ENCODE measurements around the gene RNU6-1. TPM values are rescaled to one million over a fixed set of nuclear protein-coding genes. Genes with fewer than 3 reads are reported as not detected.

The RNU6-1 gene
- total RNA-seq, 1 experiment from 2014 or later: not detected

- no peak overlapping the region for H3K4me3 ChIP-seq (replicated peaks in 1 of 2; ENCODE audit: low read depth in 1 of 2, low read length in 2 of 2)
- ATAC-seq (no peak), DNase-seq (ENCODE audit: low read depth, low spot score) (no peak)
- H3K9me2 ChIP-seq (ENCODE audit: insufficient read depth): no peaks in the 10 kb centered on the region
- no peaks in the 10 kb centered on the region for H3K27me3 ChIP-seq (ENCODE audit: insufficient read depth, low read length)
- ChIA-PET CTCF (no interaction called here), RAD21 (ENCODE audit: low non-redundant PET in 1 of 2, low total read pairs in 2 of 2, uncharacterized antibody in 2 of 2, unreplicated experiment in 2 of 2) (no interaction called here), POLR2A (no interaction called here)
- intact Hi-C loops (cut with micrococcal nuclease): no loop called here
- H3K9me3 ChIP-seq (ENCODE audit: control insufficient read depth in 1 of 2, insufficient read depth in 1 of 2, low read depth in 1 of 2, low read length in 2 of 2): no peaks in the 10 kb centered on the region
- BruUV-seq (replicated peaks): no TSS peak
- TF ChIP-seq POLR2A (IDR thresholded peaks at IDR 0.05; ENCODE audit: borderline replicate concordance, extremely low read depth, insufficient read depth, insufficient read length) (no peak), ZNF274 (IDR thresholded peaks at IDR 0.05; ENCODE audit: low read depth, low read length) (no peak), EZH2phosphoT487 (IDR thresholded peaks at IDR 0.05; ENCODE audit: borderline replicate concordance) (no peak), POLR2AphosphoS5 (IDR thresholded peaks at IDR 0.05; ENCODE audit: low read depth, low read length) (no peak), ATF3 (IDR thresholded peaks at IDR 0.05) (no peak), TCF7L2 (IDR thresholded peaks at IDR 0.05; ENCODE audit: borderline replicate concordance, extremely low read depth, insufficient read depth, insufficient read length) (no peak), MAX (IDR thresholded peaks at IDR 0.05) (no peak), FOSL1 (IDR thresholded peaks at IDR 0.05; ENCODE audit: low read depth) (no peak), CEBPB (IDR thresholded peaks at IDR 0.05; ENCODE audit: low read depth) (no peak), CTCF (IDR thresholded peaks at IDR 0.05 in 2 of 3, conservative IDR thresholded peaks at IDR 0.05 in 1 of 3; ENCODE audit: borderline replicate concordance in 1 of 3, insufficient read depth in 1 of 3, low read depth in 2 of 3, low read length in 2 of 3) (no peak), YY1 (IDR thresholded peaks at IDR 0.05; ENCODE audit: extremely low read depth, insufficient replicate concordance, low read depth, low read length) (no peak), SP1 (IDR thresholded peaks at IDR 0.05; ENCODE audit: low read depth) (no peak), JUND (IDR thresholded peaks at IDR 0.05) (no peak), ZFX (IDR thresholded peaks at IDR 0.05) (no peak), ELF1 (IDR thresholded peaks at IDR 0.05; ENCODE audit: borderline replicate concordance, low read depth) (no peak), CBX3 (IDR thresholded peaks at IDR 0.05; ENCODE audit: low read depth) (no peak)
- no peaks in the 10 kb centered on the region for H3K36me3 ChIP-seq (ENCODE audit: control insufficient read depth in 1 of 2, insufficient read depth in 2 of 2, low read length in 2 of 2)
- H3K9ac ChIP-seq (ENCODE audit: low read length): no peak overlapping the region
- H3K4me2 ChIP-seq (ENCODE audit: low read length): peak overlapping the region; percentile 47
- H4K20me1 ChIP-seq (ENCODE audit: insufficient read depth): no peaks in the 10 kb centered on the region
- H3K79me2 ChIP-seq (ENCODE audit: insufficient read depth, low read length): no peaks in the 10 kb centered on the region
- H3K4me1 ChIP-seq (ENCODE audit: control insufficient read depth in 1 of 2, insufficient read depth in 2 of 2, low read length in 2 of 2): peaks cover 6 to 32% of the 10 kb centered on the region in 2 experiments
- H2AFZ ChIP-seq (ENCODE audit: low read depth, low read length, poor library complexity, severe bottlenecking): no peak overlapping the region
- H3K27ac ChIP-seq (ENCODE audit: low read depth, low read length): no peak overlapping the region
These were observed 19.6 kb upstream of the RNU6-1 start for GRCh38 chr15:67859331-67859946.

Data from HCT116 (cell line).